Central memory CD8-positive, alpha-beta T cell (primary cell): ENCODE results near the gene ASB9.
"Not testable (repeated sequence)": the region's sequence is repeated elsewhere in the genome, so short reads cannot be mapped to it uniquely, and the experiment has no call there.

ENCODE experiments used
- ATAC-seq: fragments of 150-1000 bp; cut with Tn5 transposase; replicated peaks from 2 replicates; pipeline ENCODE4 v1.10.0; 2022; ENCODE audit warnings: mild to moderate bottlenecking, moderate FRiP score, moderate number of reproducible peaks; ENCODE audit not compliant: poor library complexity, severe bottlenecking; ENCODE audit errors: extremely low read depth
- DNase-seq, 2 donors: peaks; one replicate each; pipeline ENCODE4 v3.0.0; 2021; ENCODE audit warnings: low spot score in 2 of 2
- H3K27ac Mint-ChIP-seq: one replicate; pipeline ENCODE4 v1.8.0; 2022; ENCODE audit warnings: low read depth, mild to moderate bottlenecking, moderate library complexity, mixed read lengths
- H3K27me3 Mint-ChIP-seq: one replicate; pipeline ENCODE4 v1.8.0; 2022; ENCODE audit warnings: mixed read lengths
- H3K36me3 Mint-ChIP-seq: one replicate; pipeline ENCODE4 v1.8.0; 2022; ENCODE audit warnings: mild to moderate bottlenecking, moderate library complexity, mixed read lengths; ENCODE audit not compliant: insufficient read depth
- H3K4me1 Mint-ChIP-seq: one replicate; pipeline ENCODE4 v1.8.0; 2022; ENCODE audit warnings: mixed read lengths
- H3K4me3 Mint-ChIP-seq: one replicate; pipeline ENCODE4 v1.8.0; 2022; ENCODE audit warnings: mild to moderate bottlenecking, moderate library complexity, mixed read lengths
- H3K9me3 Mint-ChIP-seq: one replicate; pipeline ENCODE4 v1.8.0; 2022; ENCODE audit warnings: mixed read lengths

The ASB9 gene

DNA sequence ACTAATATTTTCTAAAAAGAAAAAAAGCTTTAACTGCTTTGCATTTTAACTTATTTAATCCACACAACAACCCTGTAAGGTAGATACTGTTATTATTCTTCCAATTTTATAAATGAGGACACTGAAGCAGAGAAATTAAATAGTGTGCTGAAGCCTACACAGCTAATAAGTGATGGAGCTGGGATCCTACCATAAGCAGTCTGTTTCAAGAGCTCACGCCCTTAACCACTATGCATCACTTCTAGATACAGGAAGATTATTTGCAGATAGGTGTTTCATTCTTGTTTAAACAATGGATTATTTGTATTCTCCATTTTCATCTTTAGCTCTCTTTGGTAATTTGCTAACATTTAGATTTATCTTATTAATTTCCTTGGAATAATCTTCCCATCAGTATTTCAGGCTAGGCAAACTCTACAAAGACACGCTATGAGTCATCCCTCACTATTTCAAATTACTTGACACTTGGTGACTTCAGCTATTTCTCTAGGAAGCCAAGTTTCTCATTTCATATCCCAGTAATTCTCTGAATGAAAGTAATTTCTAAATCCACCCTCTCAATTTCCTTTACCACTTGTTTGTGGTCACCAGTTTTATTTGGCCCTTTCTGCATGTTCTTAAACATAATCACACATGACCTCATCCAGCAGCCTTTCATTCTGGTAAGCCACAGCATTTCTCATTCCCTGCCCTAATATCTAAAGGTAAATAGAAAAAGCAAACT is 67.3 kb downstream of the ASB9 start:
- no peak for ATAC-seq

GRCh38 chrX:15200871-15201270 is 69.0 kb downstream of the ASB9 start:
- no peak overlapping the region for H3K27ac Mint-ChIP-seq
- H3K36me3 Mint-ChIP-seq = no peaks in the 10 kb centered on the region
- DNase-seq = no peak
- H3K4me1 Mint-ChIP-seq = peaks cover 30% of the 10 kb centered on the region
- H3K4me3 Mint-ChIP-seq = no peak overlapping the region
- H3K9me3 Mint-ChIP-seq = no peaks in the 10 kb centered on the region
- ATAC-seq = no peak
- no peaks in the 10 kb centered on the region for H3K27me3 Mint-ChIP-seq

More for the DNA sequence above, 67.3 kb downstream of the ASB9 start:
- Mint-ChIP-seq H3K9me3 (no peaks in the 10 kb centered on the region), H3K27ac (no peak overlapping the region), H3K27me3 (no peaks in the 10 kb centered on the region), H3K4me3 (no peak overlapping the region), H3K36me3 (no peaks in the 10 kb centered on the region), H3K4me1 (peaks cover 30% of the 10 kb centered on the region)
- no peak for DNase-seq

DNA sequence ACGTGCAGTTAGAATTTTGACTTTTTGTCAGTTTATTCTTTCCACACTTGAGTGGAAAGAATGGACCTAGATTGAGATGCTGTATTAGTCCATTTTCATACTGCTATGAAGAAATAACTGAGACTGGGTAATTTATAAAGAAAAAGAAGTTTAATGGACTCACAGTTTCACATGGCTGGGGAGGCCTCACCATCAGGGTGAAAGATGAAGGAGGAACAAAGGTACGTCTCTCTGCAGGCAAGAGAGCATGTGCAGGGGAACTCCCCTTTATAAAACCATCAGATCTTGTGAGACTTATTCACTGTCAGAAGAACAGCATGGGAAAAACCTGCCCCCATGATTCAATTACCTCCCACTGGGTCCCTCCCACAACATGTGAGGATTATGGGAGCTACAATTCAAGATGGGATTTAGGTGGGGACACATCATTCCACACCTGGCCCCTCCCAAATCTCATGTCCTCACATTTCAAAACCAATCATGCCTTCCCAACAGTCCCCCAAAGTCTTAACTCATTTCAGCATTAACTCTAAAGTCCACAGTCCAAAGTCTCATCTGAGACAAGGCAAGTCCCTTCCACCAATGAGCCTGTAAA is 71.2 kb downstream of the ASB9 start:
- H3K4me1 Mint-ChIP-seq = peaks cover 20% of the 10 kb centered on the region

DNA sequence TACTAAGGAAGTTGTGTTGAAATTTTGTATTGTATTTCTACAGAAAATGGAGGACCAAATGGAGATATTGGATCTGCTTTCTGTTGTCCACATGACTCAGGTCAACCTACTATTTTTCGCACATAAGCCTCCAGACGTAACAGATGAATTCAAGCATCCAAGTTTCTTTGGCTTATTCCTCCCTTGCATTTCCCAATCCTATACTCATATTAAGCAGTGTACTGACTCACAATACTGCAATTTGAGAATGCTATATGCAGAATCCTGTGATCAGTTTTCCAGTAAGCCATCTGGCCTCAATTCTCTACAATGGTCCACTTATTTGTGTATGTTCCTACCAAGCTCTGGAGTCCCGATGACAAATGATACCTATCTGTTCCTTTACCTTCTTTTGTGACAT is 75.7 kb downstream of the ASB9 start:
- Mint-ChIP-seq H3K36me3 (no peaks in the 10 kb centered on the region), H3K27ac (no peak overlapping the region), H3K4me3 (no peak overlapping the region), H3K4me1 (no peaks in the 10 kb centered on the region), H3K27me3 (no peaks in the 10 kb centered on the region), H3K9me3 (no peaks in the 10 kb centered on the region)
- no peak for ATAC-seq
- DNase-seq = no peak

More for the DNA sequence above, 71.2 kb downstream of the ASB9 start:
- H3K36me3 Mint-ChIP-seq, H3K4me3 Mint-ChIP-seq, DNase-seq, H3K9me3 Mint-ChIP-seq, ATAC-seq, H3K27me3 Mint-ChIP-seq, H3K27ac Mint-ChIP-seq: not testable (repeated sequence)
